H1 (cell line): Measurements from ENCODE around the gene PIGZ. TPM values are rescaled to one million over a fixed set of nuclear protein-coding genes. Genes with fewer than 3 reads are reported as not detected.

Experiments
- CTCF ChIA-PET: fragments of 300-600 bp; sonication (Branson Sonifier 250); formaldehyde crosslinking; loops from one replicate; lab custom pipeline; 2021; ENCODE audit not compliant: partially characterized antibody; lab: Charles Lee
- POLR2A ChIA-PET: fragments of 300-600 bp; sonication (Branson Sonifier 250); formaldehyde crosslinking; loops from one replicate; lab custom pipeline; 2021; ENCODE audit warnings: inconsistent platforms; ENCODE audit not compliant: partially characterized antibody; lab: Charles Lee
- DNase-seq, 2 experiments: peaks; one replicate each; pipeline versions ENCODE4 v3.0.0 to v3.0.0-alpha.2; 2010 to 2022; ENCODE audit warnings: low spot score in 2 of 2, low read depth in 1 of 2, mixed read lengths in 1 of 2
- FAIRE-seq: peaks from 2 replicates; lab custom pipeline; 2011; peaks lifted over from hg19 to GRCh38; lab: Jason Lieb, UNC
- H2AFZ ChIP-seq: 2 replicates; pipeline ENCODE4 v1.8.1; 2012; ENCODE audit warnings: low read length, inconsistent platforms
- H2AK5ac ChIP-seq: 2 replicates; pipeline ENCODE4 v1.6.1; 2013; ENCODE audit warnings: low read depth, low read length
- H2BK120ac ChIP-seq: replicated peaks from 2 replicates; pipeline ENCODE3; 2013; ENCODE audit warnings: low read depth, low read length, inconsistent platforms
- H2BK12ac ChIP-seq: 2 replicates; pipeline ENCODE4 v1.6.1; 2013; ENCODE audit warnings: low read depth, low read length
- H2BK15ac ChIP-seq: 2 replicates; pipeline ENCODE4 v1.6.1; 2013; ENCODE audit warnings: low read length
- H2BK20ac ChIP-seq: 2 replicates; pipeline ENCODE4 v1.6.1; 2013; ENCODE audit warnings: low read length
- H2BK5ac ChIP-seq: 2 replicates; pipeline ENCODE4 v1.6.1; 2013; ENCODE audit warnings: low read depth, low read length
- H3K14ac ChIP-seq: 2 replicates; pipeline ENCODE4 v1.6.1; 2013; ENCODE audit warnings: inconsistent platforms; ENCODE audit not compliant: insufficient read length
- H3K18ac ChIP-seq: 2 replicates; pipeline ENCODE4 v1.6.1; 2013; ENCODE audit warnings: low read length; ENCODE audit errors: extremely low read depth
- H3K23ac ChIP-seq: 2 replicates; pipeline ENCODE4 v1.6.1; 2013; ENCODE audit warnings: inconsistent platforms; ENCODE audit not compliant: insufficient read length
- H3K23me2 ChIP-seq: 2 replicates; pipeline ENCODE4 v1.6.1; 2013; ENCODE audit warnings: low read depth, low read length
- H3K27ac ChIP-seq: 2 replicates; pipeline ENCODE4 v1.6.1; 2011; ENCODE audit warnings: low read depth, low read length, inconsistent platforms
- H3K27me3 ChIP-seq, 4 experiments: replicated peaks in 1 of 4; 1 replicate in 1 of 4; 2 replicates in 3 of 4; pipeline versions ENCODE4 v1.6.1 to v1.8.1; 2011 to 2013; ENCODE audit warnings: low read length in 3 of 4, mild to moderate bottlenecking in 3 of 4, inconsistent platforms in 2 of 4, mixed read lengths in 2 of 4, moderate library complexity in 1 of 4; ENCODE audit not compliant: control insufficient read depth in 3 of 4, insufficient read depth in 3 of 4; ENCODE audit errors: extremely low read depth in 1 of 4
- H3K36me3 ChIP-seq, 4 experiments: 2 replicates each; pipeline versions ENCODE4 v1.6.1 to v1.8.1; 2011 to 2013; ENCODE audit warnings: mild to moderate bottlenecking in 4 of 4, low read length in 3 of 4, moderate library complexity in 2 of 4, control low read depth in 1 of 4, inconsistent platforms in 1 of 4; ENCODE audit not compliant: insufficient read depth in 4 of 4, control insufficient read depth in 2 of 4
- H3K4ac ChIP-seq: replicated peaks from 2 replicates; pipeline ENCODE3; 2013; ENCODE audit warnings: low read length, low read depth, mixed read lengths, inconsistent platforms; ENCODE audit not compliant: insufficient read length
- H3K4me1 ChIP-seq, 4 experiments: replicated peaks in 1 of 4; 1 replicate in 1 of 4; 2 replicates in 3 of 4; pipeline versions ENCODE4 v1.6.1 to v1.8.1; 2011 to 2013; ENCODE audit warnings: low read length in 3 of 4, inconsistent platforms in 2 of 4, mixed read lengths in 1 of 4; ENCODE audit not compliant: insufficient read depth in 4 of 4, control insufficient read depth in 3 of 4
- H3K4me2 ChIP-seq, 2 experiments: 2 replicates each; pipeline versions ENCODE4 v1.6.1 to v1.8.1; 2011 to 2013; ENCODE audit warnings: low read depth in 2 of 2, low read length in 2 of 2, control low read depth in 1 of 2, inconsistent platforms in 1 of 2, mild to moderate bottlenecking in 1 of 2; ENCODE audit not compliant: insufficient read depth in 1 of 2
- H3K4me3 ChIP-seq, 4 experiments: fragments of 200-600, 300-600 bp in 1 of 4; sonication (generic), shearing (Covaris generic), sonication (Bioruptor Twin) in 1 of 4; 2 replicates each; pipeline versions ENCODE4 v1.5.1 to v1.8.1; 2011 to 2016; ENCODE audit warnings: low read length in 4 of 4, low read depth in 3 of 4, control low read depth in 2 of 4, inconsistent platforms in 2 of 4, mild to moderate bottlenecking in 2 of 4, mixed read lengths in 1 of 4, moderate library complexity in 1 of 4; ENCODE audit not compliant: insufficient read depth in 2 of 4; ENCODE audit errors: extremely low read depth in 1 of 4
- H3K56ac ChIP-seq: replicated peaks from 2 replicates; pipeline ENCODE3; 2013; ENCODE audit warnings: low read depth, mild to moderate bottlenecking, mixed read lengths, low read length, inconsistent platforms; ENCODE audit not compliant: insufficient read length
- H3K79me1 ChIP-seq: 2 replicates; pipeline ENCODE4 v1.6.1; 2013; ENCODE audit warnings: low read depth, low read length, control low read depth
- H3K79me2 ChIP-seq, 2 experiments: 2 replicates each; pipeline versions ENCODE4 v1.6.1 to v1.8.1; 2012 to 2013; ENCODE audit warnings: low read length in 2 of 2, mild to moderate bottlenecking in 2 of 2, inconsistent platforms in 1 of 2; ENCODE audit not compliant: insufficient read depth in 2 of 2, control insufficient read depth in 1 of 2
- H3K9ac ChIP-seq, 4 experiments: replicated peaks in 1 of 4; 1 replicate in 1 of 4; 2 replicates in 3 of 4; pipeline versions ENCODE4 v1.6.1 to v1.8.1; 2011 to 2013; ENCODE audit warnings: low read depth in 3 of 4, low read length in 3 of 4, control low read depth in 2 of 4, mild to moderate bottlenecking in 2 of 4, moderate library complexity in 2 of 4, inconsistent platforms in 1 of 4; ENCODE audit errors: extremely low read depth in 1 of 4
- H3K9me3 ChIP-seq, 2 experiments: 2 replicates each; pipeline versions ENCODE4 v1.6.1 to v1.8.1; 2012 to 2013; ENCODE audit warnings: mild to moderate bottlenecking in 2 of 2, moderate library complexity in 2 of 2, control low read depth in 1 of 2, inconsistent platforms in 1 of 2, low read depth in 1 of 2, low read length in 1 of 2, mixed read lengths in 1 of 2; ENCODE audit not compliant: insufficient read depth in 2 of 2
- H4K20me1 ChIP-seq, 2 experiments: replicated peaks in 1 of 2; 2 replicates each; pipeline versions ENCODE3 to v1.8.1; 2011 to 2013; ENCODE audit warnings: inconsistent platforms in 2 of 2, low read length in 2 of 2, mild to moderate bottlenecking in 1 of 2; ENCODE audit not compliant: insufficient read depth in 2 of 2, control insufficient read depth in 1 of 2
- H4K5ac ChIP-seq: 2 replicates; pipeline ENCODE4 v1.6.1; 2013; ENCODE audit warnings: low read length, low read depth, mixed read lengths, inconsistent platforms; ENCODE audit not compliant: insufficient read length
- H4K8ac ChIP-seq: 2 replicates; pipeline ENCODE4 v1.8.0; 2013; ENCODE audit warnings: mild to moderate bottlenecking, moderate library complexity, low read length, inconsistent platforms; ENCODE audit not compliant: insufficient read depth; ENCODE audit errors: extremely low read depth
- H4K91ac ChIP-seq: replicated peaks from 2 replicates; pipeline ENCODE3; 2013; ENCODE audit warnings: low read length, mixed read lengths, inconsistent platforms; ENCODE audit not compliant: insufficient read length
- BRCA1 ChIP-seq: IDR thresholded peaks from 2 replicates; pipeline ENCODE4 v1.6.1; 2012; ENCODE audit warnings: low read depth, low read length, improper control_type of control experiment
- FOSL1 ChIP-seq: IDR thresholded peaks from 2 replicates; pipeline ENCODE4 v1.6.1; 2011; ENCODE audit warnings: mild to moderate bottlenecking, low read depth, low read length, moderate library complexity; ENCODE audit not compliant: insufficient read depth
- GABPA ChIP-seq: IDR thresholded peaks from 2 replicates; pipeline ENCODE4 v1.6.1; 2011; ENCODE audit warnings: mild to moderate bottlenecking, low read length, moderate library complexity, borderline replicate concordance; ENCODE audit not compliant: insufficient read depth
- HDAC6 ChIP-seq: IDR thresholded peaks from one replicate; pipeline ENCODE4 v1.7.1; 2012; ENCODE audit warnings: low read depth, mild to moderate bottlenecking, inconsistent platforms, low read length, moderate library complexity
- PHF8 ChIP-seq: fragments of 200-600 bp; sonication (generic); conservative IDR thresholded peaks from 2 replicates; pipeline ENCODE4 v1.7.1; 2012; ENCODE audit warnings: low read depth, mild to moderate bottlenecking, inconsistent platforms, low read length, moderate library complexity
- POU5F1 ChIP-seq: IDR thresholded peaks from 2 replicates; pipeline ENCODE4 v1.6.1; 2011; ENCODE audit warnings: low read depth, mild to moderate bottlenecking, low read length, moderate library complexity
- SAP30 ChIP-seq: fragments of 300-600 bp; sonication (generic); IDR thresholded peaks from 2 replicates; pipeline ENCODE4 v1.7.1; 2012; ENCODE audit warnings: low read length, moderate library complexity, mild to moderate bottlenecking, inconsistent platforms; ENCODE audit not compliant: insufficient read depth, insufficient replicate concordance
- WGBS, 2 experiments: shearing (Covaris generic) in 1 of 2; methylation state at CpG; one replicate each; pipeline versions ENCODE4 v1.1.6 to v1.1.7; 2013 to 2015; ENCODE audit warnings: low lambda C conversion rate in 2 of 2, mixed read lengths in 2 of 2, inconsistent platforms in 1 of 2, low coverage in 1 of 2, missing lambda C conversion rate in 1 of 2; ENCODE audit not compliant: insufficient replicate concordance in 2 of 2, insufficient coverage in 1 of 2, insufficient read length in 1 of 2; ENCODE audit errors: extremely low coverage in 1 of 2, missing lambda C conversion rate in 1 of 2; 5-methylcytosine and 5-hydroxymethylcytosine counted together
- polyA plus RNA-seq, 7 experiments: library from polyadenylated mRNA; depleted of rRNA in 3 of 7; stranded (reverse) in 5 of 7; unstranded in 2 of 7; fragments of >200 nt in 5 of 7; fragments of 200-250 nt in 2 of 7; gene quantifications; 1 replicate in 5 of 7; 2 replicates in 1 of 7; 4 replicates in 1 of 7; pipeline versions ENCODE4 v1.2.1 to v1.2.3, GENCODE V29; 2011 to 2013; ENCODE audit warnings: missing spikeins in 2 of 7, mixed read lengths in 2 of 7
- total RNA-seq: library from RNA; stranded (reverse); fragmentation: NEBNext Ultra II Directional; extraction: Animal tissue kit (Norgen Biotek cat#: 25700); gene quantifications from 2 replicates; pipeline ENCODE4 v1.2.1, GENCODE V29; 2021

The PIGZ gene
- total and polyA plus RNA-seq, 2 of the 8 experiments (the other 6 are each of a cell fraction or from before 2014, with no cell fraction given), result 0.32 TPM; not detected in 1

DNA sequence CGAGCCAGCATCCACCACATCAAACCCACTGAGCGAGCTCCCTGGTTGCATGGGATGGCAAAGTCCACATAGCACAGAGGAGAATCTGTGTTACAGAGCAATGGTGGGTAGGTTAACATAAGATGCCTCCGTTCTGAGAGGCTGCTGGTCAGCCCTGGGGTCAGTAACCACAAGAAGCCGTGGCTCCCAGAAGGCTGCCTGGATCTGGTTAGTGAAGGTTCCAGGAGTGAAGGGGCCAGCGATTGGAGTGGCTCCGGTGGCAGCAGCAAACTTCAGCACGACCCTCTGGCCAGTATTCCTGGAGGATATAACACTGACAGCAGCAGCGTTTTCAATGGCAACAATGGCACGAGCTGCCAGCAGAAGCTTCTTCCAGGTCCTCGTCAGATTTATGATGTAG is 18.4 kb upstream of the PIGZ start:
- Histone ChIP-seq H3K4ac (no peak overlapping the region), H3K27ac (no peak overlapping the region), H3K9ac (no peak overlapping the region), H4K20me1 (peaks cover 0 to 1% of the 10 kb centered on the region in 2 experiments), H3K4me3 (no peak overlapping the region), H2AK5ac (no peak overlapping the region), H3K23ac (no peak overlapping the region), H3K79me2 (no peaks in the 10 kb centered on the region), H2BK15ac (no peak overlapping the region), H2AFZ (no peak overlapping the region), H3K27me3 (no peaks in the 10 kb centered on the region), H3K4me1 (no peaks in the 10 kb centered on the region), H3K4me2 (no peak overlapping the region), H2BK5ac (no peak overlapping the region), H3K23me2 (no peaks in the 10 kb centered on the region), H3K14ac (no peak overlapping the region), H3K79me1 (no peaks in the 10 kb centered on the region), H4K8ac (no peak overlapping the region; the same call in 1 of the 2 replicates), H2BK20ac (no peak overlapping the region), H4K5ac (no peak overlapping the region), H3K56ac (no peak overlapping the region), H2BK120ac (no peak overlapping the region), H3K9me3 (no peaks in the 10 kb centered on the region), H3K18ac (no peak overlapping the region), H2BK12ac (no peak overlapping the region), H3K36me3 (no peaks in the 10 kb centered on the region), H4K91ac (no peak overlapping the region)
- FAIRE-seq, result no peak
- 87% methylated on average over 10 of the region's 10 CpGs; no CpG with 5 or more reads in 1 of the 2 experiments for WGBS, 2 experiments
- POLR2A ChIA-PET, result no interaction called here
- no peak for TF ChIP-seq SAP30
- TF ChIP-seq HDAC6, result no peak
- TF ChIP-seq BRCA1, result no peak
- no peak for TF ChIP-seq PHF8
- no peak for TF ChIP-seq FOSL1
- no peak for TF ChIP-seq POU5F1
- no peak for TF ChIP-seq GABPA
- CTCF ChIA-PET, result interaction anchor here (0.7 to 1.3 kb wide), 6 partner anchors 9 to 945 kb away, joined by 3 to 5 read pairs (median 4); no protein-coding TSS in a partner anchor
- no peak for DNase-seq
